GM18520 (cell line): ENCODE measurements around the gene ABCC9.

ENCODE experiments used
- ATAC-seq: cut with Tn5 transposase; IDR thresholded peaks from one replicate; pipeline ENCODE4 v1.9.1; 2021; ENCODE audit not compliant: unreplicated experiment

Gene ABCC9

DNA sequence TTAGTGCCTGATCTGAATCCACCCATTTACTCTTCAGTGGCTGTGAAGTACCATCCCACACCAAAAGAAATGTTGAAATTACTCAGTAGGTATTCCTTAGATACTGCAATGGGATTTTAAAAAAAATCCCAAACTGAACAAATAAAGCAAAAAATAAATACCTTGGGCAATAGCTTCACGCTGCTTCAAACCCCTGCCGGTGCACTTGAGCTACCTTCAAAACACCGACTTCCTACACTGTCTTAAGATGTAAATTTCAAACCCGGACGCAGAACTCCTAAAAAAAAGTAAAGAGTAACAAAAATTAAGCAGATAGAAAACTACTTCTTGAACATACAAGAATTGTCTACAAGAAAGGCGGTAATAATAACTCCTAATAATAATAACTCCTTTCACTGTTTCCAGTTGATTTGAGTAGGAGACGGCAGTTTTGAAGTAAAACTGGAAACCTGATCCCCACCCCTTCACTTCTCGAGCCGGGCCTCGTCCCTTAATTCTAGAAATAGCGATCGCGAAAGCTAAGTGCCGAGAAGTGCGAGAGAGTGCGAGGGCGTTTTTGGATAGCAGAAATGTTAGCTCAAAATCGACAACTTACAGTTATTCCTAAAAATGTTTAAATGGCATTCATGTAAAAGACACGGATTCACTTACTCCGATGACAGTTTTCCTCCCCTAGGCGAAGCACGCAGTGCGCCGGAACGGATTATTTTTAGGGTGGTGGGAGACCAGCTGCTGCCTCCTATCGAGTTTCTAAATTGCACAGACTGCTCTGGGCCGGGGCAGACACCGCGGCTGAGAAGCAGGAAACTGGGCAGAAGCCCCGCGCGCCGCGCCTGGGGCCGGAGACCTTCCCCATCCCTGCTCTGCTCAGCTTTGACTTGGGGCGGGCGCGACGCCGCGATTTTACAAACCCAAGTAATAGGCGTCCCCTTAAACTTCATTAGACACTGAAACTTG is at the start of gene ABCC9:
ABCC9 (minus strand) TSS at position 878 of the 957 bp plus-strand sequence. CDS start 4,752 bp downstream, outside the sequence.
- ATAC-seq: no peak

GRCh38 chr12:21989819-21990412 is 48.7 kb upstream of the ABCC9 start:
- ATAC-seq: no peak

- no peak for ATAC-seq
These were observed 47.4 kb upstream of the ABCC9 start for GRCh38 chr12:21988619-21989018.

- ATAC-seq: no peak
These were observed 46.5 kb upstream of the ABCC9 start for GRCh38 chr12:21987755-21988154.

GRCh38 chr12:21985155-21985554 is 43.9 kb upstream of the ABCC9 start:
- no peak for ATAC-seq

DNA sequence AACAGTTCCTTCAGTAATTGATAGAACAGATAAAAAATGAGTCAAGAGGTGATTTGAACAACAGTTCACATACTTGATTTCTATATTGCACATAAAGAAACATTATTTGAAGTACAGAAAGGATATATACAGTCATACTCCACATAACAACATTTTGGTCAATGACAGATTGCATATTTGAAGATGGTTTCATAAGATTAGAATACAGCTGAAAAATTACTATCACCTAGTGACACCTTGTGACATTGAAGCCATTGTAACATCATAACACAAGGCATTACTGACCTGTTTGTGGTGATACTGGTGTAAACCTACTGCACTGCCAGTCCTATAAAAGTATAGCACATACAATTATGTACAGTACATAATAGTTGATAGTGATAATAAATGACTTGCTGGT is 43.1 kb upstream of the ABCC9 start:
- ATAC-seq: no peak

DNA sequence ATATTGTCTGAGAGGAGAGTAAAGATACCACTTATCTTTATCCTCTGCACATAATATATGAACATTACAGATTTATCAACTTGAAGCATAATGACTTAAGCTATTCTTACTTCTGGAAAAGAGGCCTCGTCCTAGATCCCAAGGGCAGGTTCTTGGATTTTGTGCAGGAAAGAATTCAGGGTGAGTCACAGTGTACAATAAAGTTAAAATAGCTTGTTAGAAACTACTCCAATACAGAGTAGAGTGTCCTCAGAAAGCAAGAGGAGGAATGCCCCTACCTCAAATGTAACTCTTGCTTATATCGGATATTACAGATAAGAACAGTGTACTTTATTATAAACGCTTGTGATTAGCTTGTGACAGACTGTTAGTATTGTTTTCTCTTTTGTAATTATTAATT is 41.9 kb upstream of the ABCC9 start:
- no peak for ATAC-seq

- no peak for ATAC-seq
These were observed 39.3 kb upstream of the ABCC9 start for GRCh38 chr12:21980544-21980943.

GRCh38 chr12:21975293-21975692 is 34.1 kb upstream of the ABCC9 start:
- no peak for ATAC-seq

DNA sequence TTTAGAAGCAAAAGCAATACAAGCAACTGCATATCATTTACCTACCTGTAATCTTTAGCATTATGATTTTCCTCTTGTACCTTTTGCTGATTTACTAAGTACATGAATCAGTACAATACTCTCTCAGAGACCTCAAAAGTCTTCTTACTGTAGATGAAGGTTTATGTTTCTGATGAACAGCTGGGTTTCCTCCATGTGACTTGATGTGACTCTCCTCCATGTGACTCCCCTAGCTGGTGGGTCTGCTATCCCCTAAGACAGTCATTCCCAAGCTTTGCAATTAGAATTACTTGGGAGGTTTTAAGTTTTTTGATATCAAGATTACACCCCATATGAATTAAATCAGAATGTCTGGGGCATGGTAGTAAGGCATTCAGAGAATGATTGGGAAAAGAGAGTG is 32.0 kb upstream of the ABCC9 start:
- ATAC-seq: no peak

GRCh38 chr12:21972055-21972454 is 30.8 kb upstream of the ABCC9 start:
- ATAC-seq: no peak

GRCh38 chr12:21971344-21971743 is 30.1 kb upstream of the ABCC9 start:
- ATAC-seq: no peak

- ATAC-seq: no peak
These were observed 21.6 kb upstream of the ABCC9 start for GRCh38 chr12:21962821-21963220.

- no peak for ATAC-seq
These were observed 21.0 kb upstream of the ABCC9 start for GRCh38 chr12:21962236-21962635.

GRCh38 chr12:21950649-21951048 is 9.4 kb upstream of the ABCC9 start:
- ATAC-seq: no peak

DNA sequence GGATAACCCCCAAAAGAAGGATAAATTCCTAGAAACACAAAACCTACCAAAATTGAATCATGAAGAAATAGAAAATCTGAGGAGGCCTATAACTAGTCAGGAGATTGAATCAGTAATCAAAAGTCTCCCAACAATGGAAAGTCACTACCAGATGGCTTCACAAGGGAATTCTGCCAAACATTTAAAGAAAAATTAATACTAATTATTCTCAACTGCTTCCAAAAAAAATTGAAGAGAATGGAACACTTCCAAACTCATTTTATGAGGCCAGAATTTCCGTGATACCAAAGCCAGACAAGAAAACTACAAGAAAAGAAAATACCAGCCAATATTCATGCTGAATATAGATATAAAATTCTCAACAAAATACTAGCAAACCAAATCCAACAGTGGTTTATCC is 7.8 kb upstream of the ABCC9 start:
- ATAC-seq: no peak

DNA sequence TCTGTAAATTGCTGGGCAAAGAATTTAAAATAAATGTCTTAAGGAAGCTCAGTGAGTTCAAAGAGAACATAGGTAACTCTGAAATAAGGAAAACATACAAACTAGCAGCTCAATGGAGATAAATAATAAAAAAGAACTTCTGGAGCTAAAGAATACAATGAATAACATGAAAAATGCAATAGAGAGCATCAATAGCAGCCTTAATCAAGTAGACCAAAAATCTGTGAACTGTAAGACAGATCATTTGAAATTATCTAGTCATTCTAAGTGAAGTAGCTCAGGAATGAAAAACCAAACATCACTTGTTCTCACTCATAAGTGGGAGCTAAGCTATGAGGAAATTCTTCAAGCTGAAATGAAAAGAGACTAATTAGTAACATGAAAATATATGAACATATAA is 5.8 kb upstream of the ABCC9 start:
- no peak for ATAC-seq

DNA sequence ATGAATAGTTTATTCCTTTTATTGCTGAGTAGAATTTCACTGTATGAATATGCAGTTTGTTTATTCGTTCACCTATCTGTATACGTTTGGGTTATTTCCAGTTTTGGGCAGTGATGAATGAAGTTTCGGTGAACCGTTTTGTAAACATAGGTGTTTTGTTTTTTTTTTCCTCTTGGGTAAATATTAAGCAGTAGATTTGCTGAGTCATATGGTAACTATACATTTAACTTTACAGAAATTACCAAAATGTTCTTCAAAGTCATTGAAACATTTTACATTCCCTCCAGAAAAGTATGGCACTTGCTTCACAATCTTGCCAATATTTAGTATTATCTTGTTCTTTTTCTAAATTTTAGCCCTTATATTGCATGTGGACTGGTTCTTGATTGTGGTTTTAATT is 3.8 kb upstream of the ABCC9 start:
- ATAC-seq: no peak

DNA sequence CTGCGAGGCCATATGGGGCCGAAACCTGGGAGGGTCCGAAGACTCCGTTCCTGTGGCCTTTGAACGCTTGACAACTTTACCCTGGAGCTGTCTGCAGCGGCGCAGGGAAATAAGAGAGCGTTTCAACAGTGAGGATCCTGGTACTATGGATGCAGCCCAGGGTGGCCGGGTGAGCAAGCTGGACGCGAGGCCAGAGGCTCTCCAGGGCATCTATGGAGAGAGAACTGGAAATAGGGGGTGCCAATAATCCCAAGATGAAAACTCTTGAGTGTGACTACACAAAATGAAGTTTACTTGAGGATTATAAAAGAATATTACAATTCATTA is 1.1 kb upstream of the ABCC9 start:
- no peak for ATAC-seq

- no peak for ATAC-seq
These were observed 515 bp upstream of the ABCC9 start for GRCh38 chr12:21941506-21942376.

DNA sequence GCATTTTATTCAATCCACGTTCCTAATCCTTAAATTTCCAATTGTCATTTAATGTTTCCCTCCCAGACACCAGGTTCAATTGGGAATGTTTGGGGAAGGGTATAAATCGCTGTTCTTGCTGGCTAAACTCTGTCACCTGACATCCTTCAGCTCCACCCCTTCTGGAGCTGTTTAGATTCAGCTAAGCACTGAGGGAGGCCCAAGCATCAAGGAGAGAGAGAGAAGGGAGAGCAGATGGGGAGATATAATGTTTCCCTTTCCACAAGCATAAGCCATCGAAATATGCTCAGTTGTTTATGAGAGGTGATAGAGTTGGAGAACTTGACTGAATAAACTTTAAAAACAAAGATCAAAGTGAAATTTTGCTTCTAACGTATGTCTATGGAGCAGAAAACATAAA is 1.8 kb downstream of the ABCC9 start:
- ATAC-seq: no peak

- no peak for ATAC-seq
These were observed 2.3 kb downstream of the ABCC9 start for GRCh38 chr12:21938879-21939278.
